ENCODE data around the gene SRPK2. TPM values are rescaled to one million over a fixed set of nuclear protein-coding genes. Genes with fewer than 3 reads are reported as not detected.

Gene SRPK2
- total RNA-seq, 1 donor from 2014 or later, result 54.8 TPM

GRCh38 chr7:105219771-105220160 lies 169.0 kb downstream of the SRPK2 start:
- peaks cover 64% of the 10 kb centered on the region for H4K20me1 ChIP-seq (ENCODE audit: insufficient read depth, low read length)
- H3K9ac ChIP-seq (ENCODE audit: low read length), result no peak overlapping the region
- H3K4me1 ChIP-seq (ENCODE audit: insufficient read depth, low read length), result peaks cover 12% of the 10 kb centered on the region
- DNase-seq (ENCODE audit: low read depth) (peak; percentile 93), FAIRE-seq (no peak)
- H3K9me3 ChIP-seq (ENCODE audit: insufficient read depth, low read depth, low read length), result no peaks in the 10 kb centered on the region
- Mint-ChIP-seq H3K36me3 (ENCODE audit: low read depth, unreplicated experiment) (no peaks in the 10 kb centered on the region), H3K27me3 (ENCODE audit: low read depth, unreplicated experiment) (no peaks in the 10 kb centered on the region), H3K4me3 (ENCODE audit: unreplicated experiment) (no peak overlapping the region), H3K4me1 (ENCODE audit: low read depth, unreplicated experiment) (peaks cover 23% of the 10 kb centered on the region), H3K9me3 (ENCODE audit: unreplicated experiment) (no peaks in the 10 kb centered on the region), H3K27ac (ENCODE audit: unreplicated experiment) (no peak overlapping the region)
- H2AFZ ChIP-seq (ENCODE audit: low read depth, low read length), result no peak overlapping the region
- no peaks in the 10 kb centered on the region for H3K36me3 ChIP-seq (ENCODE audit: insufficient read depth, low read length)
- no peaks in the 10 kb centered on the region for H3K27me3 ChIP-seq (ENCODE audit: insufficient read depth, low read length)
- H3K79me2 ChIP-seq (ENCODE audit: insufficient read depth, low read length), result peaks cover 81% of the 10 kb centered on the region
- peak overlapping the region; percentile 70 for H3K27ac ChIP-seq (ENCODE audit: low read depth, low read length)
- H3K4me2 ChIP-seq (ENCODE audit: low read length), result no peak overlapping the region
- TF ChIP-seq EZH2 (IDR thresholded peaks at IDR 0.05; ENCODE audit: insufficient read depth, low read length), result no peak
- TF ChIP-seq, protein P1, sequence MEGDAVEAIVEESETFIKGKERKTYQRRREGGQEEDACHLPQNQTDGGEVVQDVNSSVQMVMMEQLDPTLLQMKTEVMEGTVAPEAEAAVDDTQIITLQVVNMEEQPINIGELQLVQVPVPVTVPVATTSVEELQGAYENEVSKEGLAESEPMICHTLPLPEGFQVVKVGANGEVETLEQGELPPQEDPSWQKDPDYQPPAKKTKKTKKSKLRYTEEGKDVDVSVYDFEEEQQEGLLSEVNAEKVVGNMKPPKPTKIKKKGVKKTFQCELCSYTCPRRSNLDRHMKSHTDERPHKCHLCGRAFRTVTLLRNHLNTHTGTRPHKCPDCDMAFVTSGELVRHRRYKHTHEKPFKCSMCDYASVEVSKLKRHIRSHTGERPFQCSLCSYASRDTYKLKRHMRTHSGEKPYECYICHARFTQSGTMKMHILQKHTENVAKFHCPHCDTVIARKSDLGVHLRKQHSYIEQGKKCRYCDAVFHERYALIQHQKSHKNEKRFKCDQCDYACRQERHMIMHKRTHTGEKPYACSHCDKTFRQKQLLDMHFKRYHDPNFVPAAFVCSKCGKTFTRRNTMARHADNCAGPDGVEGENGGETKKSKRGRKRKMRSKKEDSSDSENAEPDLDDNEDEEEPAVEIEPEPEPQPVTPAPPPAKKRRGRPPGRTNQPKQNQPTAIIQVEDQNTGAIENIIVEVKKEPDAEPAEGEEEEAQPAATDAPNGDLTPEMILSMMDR (IDR thresholded peaks at IDR 0.05; ENCODE audit: insufficient read depth, low read depth, low read length), result no peak
- H3K4me3 ChIP-seq (ENCODE audit: insufficient read depth, low read depth, low read length), result no peak overlapping the region

- no peak overlapping the region for H3K4me2 ChIP-seq (ENCODE audit: low read length)
- no peaks in the 10 kb centered on the region for H3K9me3 ChIP-seq (ENCODE audit: insufficient read depth, low read depth, low read length)
- DNase-seq (ENCODE audit: low read depth), result peak; percentile 52
- Mint-ChIP-seq H3K4me3 (ENCODE audit: unreplicated experiment) (no peak overlapping the region), H3K27me3 (ENCODE audit: low read depth, unreplicated experiment) (no peaks in the 10 kb centered on the region), H3K36me3 (ENCODE audit: low read depth, unreplicated experiment) (no peaks in the 10 kb centered on the region), H3K27ac (ENCODE audit: unreplicated experiment) (no peak overlapping the region), H3K4me1 (ENCODE audit: low read depth, unreplicated experiment) (peaks cover 20% of the 10 kb centered on the region), H3K9me3 (ENCODE audit: unreplicated experiment) (no peaks in the 10 kb centered on the region)
- H4K20me1 ChIP-seq (ENCODE audit: insufficient read depth, low read length), result peaks cover 64% of the 10 kb centered on the region
- TF ChIP-seq, protein P1 (IDR thresholded peaks at IDR 0.05; ENCODE audit: insufficient read depth, low read depth, low read length), result no peak
- no peak for TF ChIP-seq EZH2 (IDR thresholded peaks at IDR 0.05; ENCODE audit: insufficient read depth, low read length)
- H3K27ac ChIP-seq (ENCODE audit: low read depth, low read length), result peak overlapping the region; percentile 70
- H3K4me3 ChIP-seq (ENCODE audit: insufficient read depth, low read depth, low read length), result no peak overlapping the region
- H3K27me3 ChIP-seq (ENCODE audit: insufficient read depth, low read length), result no peaks in the 10 kb centered on the region
- peaks cover 10% of the 10 kb centered on the region for H3K4me1 ChIP-seq (ENCODE audit: insufficient read depth, low read length)
- peaks cover 84% of the 10 kb centered on the region for H3K79me2 ChIP-seq (ENCODE audit: insufficient read depth, low read length)
- no peak for FAIRE-seq
- no peaks in the 10 kb centered on the region for H3K36me3 ChIP-seq (ENCODE audit: insufficient read depth, low read length)
- no peak overlapping the region for H2AFZ ChIP-seq (ENCODE audit: low read depth, low read length)
- H3K9ac ChIP-seq (ENCODE audit: low read length), result no peak overlapping the region
Observed at GRCh38 chr7:105218939-105219770, 169.6 kb downstream of the SRPK2 start.

DNA sequence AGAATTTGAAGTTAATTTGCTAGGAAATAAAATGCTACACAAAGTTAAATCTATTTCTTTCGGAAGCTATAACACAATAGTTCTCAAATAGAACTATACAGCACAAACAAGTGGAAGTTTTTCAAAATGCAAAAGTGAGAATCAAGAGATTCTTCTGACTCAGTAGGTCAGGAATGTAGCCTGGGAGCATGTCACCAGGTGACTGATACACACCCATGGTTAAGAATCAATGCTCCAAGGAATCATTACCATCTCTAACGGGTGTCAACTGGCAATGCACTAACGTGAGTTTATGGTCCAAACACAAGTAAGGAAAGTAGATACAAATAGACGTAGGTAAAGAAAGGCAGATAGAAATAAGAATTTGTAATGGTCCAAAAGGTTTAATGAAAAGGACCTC lies 170.5 kb downstream of the SRPK2 start:
- Histone ChIP-seq H3K36me3 (ENCODE audit: insufficient read depth, low read length) (no peaks in the 10 kb centered on the region), H3K9me3 (ENCODE audit: insufficient read depth, low read depth, low read length) (no peaks in the 10 kb centered on the region), H3K4me1 (ENCODE audit: insufficient read depth, low read length) (peaks cover 10% of the 10 kb centered on the region), H3K4me2 (ENCODE audit: low read length) (peak overlapping the region; percentile 1), H3K27me3 (ENCODE audit: insufficient read depth, low read length) (no peaks in the 10 kb centered on the region), H3K4me3 (ENCODE audit: insufficient read depth, low read depth, low read length) (no peak overlapping the region), H4K20me1 (ENCODE audit: insufficient read depth, low read length) (peaks cover 66% of the 10 kb centered on the region), H3K9ac (ENCODE audit: low read length) (no peak overlapping the region), H3K27ac (ENCODE audit: low read depth, low read length) (no peak overlapping the region), H2AFZ (ENCODE audit: low read depth, low read length) (no peak overlapping the region), H3K79me2 (ENCODE audit: insufficient read depth, low read length) (peaks cover 85% of the 10 kb centered on the region)
- H3K9me3 Mint-ChIP-seq (ENCODE audit: unreplicated experiment), result no peaks in the 10 kb centered on the region
- no peak overlapping the region for H3K4me3 Mint-ChIP-seq (ENCODE audit: unreplicated experiment)
- H3K27me3 Mint-ChIP-seq (ENCODE audit: low read depth, unreplicated experiment), result no peaks in the 10 kb centered on the region
- DNase-seq (ENCODE audit: low read depth) (peak; percentile 27), FAIRE-seq (peak; percentile 34)
- no peak overlapping the region for H3K27ac Mint-ChIP-seq (ENCODE audit: unreplicated experiment)
- no peak for TF ChIP-seq EZH2 (IDR thresholded peaks at IDR 0.05; ENCODE audit: insufficient read depth, low read length)
- TF ChIP-seq, protein P1 (IDR thresholded peaks at IDR 0.05; ENCODE audit: insufficient read depth, low read depth, low read length), result no peak
- H3K4me1 Mint-ChIP-seq (ENCODE audit: low read depth, unreplicated experiment), result peaks cover 20% of the 10 kb centered on the region
- no peaks in the 10 kb centered on the region for H3K36me3 Mint-ChIP-seq (ENCODE audit: low read depth, unreplicated experiment)

All from astrocyte (in vitro differentiated cells and primary cell).